Ovary (tissue), 1 donor: ENCODE measurements around the gene TCF4.

ENCODE experiments used
- EP300 ChIP-seq: sonication (generic); formaldehyde crosslinking; IDR thresholded peaks from one replicate; pipeline ENCODE4 v1.6.1; 2017; ENCODE audit warnings: antibody characterized with exemption
- POLR2A ChIP-seq: fragments of 450-650 bp; IDR thresholded peaks from one replicate; pipeline ENCODE4 v1.6.1; 2017; ENCODE audit warnings: antibody characterized with exemption, mild to moderate bottlenecking, moderate library complexity

DNA sequence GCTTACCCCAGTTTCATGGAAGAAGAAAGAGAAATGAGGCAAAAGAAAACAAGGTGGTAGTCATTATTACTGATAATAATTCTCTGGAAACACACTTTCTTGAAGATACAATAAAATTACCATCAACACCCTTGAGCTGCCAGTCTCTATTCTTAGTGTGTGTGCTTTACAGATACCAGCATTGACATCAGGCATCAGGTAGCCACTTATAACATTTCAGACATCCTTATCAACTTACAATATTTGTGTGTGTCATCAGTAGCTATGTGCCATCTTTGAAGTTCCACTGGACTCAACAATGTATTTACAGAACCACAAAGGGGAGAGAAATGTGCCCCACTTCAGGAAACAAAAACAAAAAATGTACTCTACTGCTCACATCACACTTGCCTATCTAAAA is 62.1 kb downstream of the TCF4 start:
- no peak for TF ChIP-seq EP300
- TF ChIP-seq POLR2A = no peak
